ENCODE measurements around the gene IRX3.

Gene IRX3

GRCh38 chr16:54233615-54234014, 53.0 kb downstream of the IRX3 start:
- Mint-ChIP-seq H3K9me3 (no peaks in the 10 kb centered on the region), H3K27ac (no peak overlapping the region), H3K4me1 (no peaks in the 10 kb centered on the region), H3K4me3 (no peak overlapping the region), H3K27me3 (no peaks in the 10 kb centered on the region)
- ATAC-seq, result no peak
- DNase-seq, result no peak

All from stimulated activated naive CD8-positive, alpha-beta T cell treated with anti-CD3 and anti-CD28 coated beads, Interleukin-15, amount 100 ng/mL, for 72 hours (primary cell).